DND-41 (cell line): ENCODE measurements around the gene GLIS2.

Experiments used
- EZH2 ChIP-seq: IDR thresholded peaks from 3 replicates; pipeline ENCODE4 v1.6.1; 2012; ENCODE audit warnings: borderline replicate concordance, low read depth, mild to moderate bottlenecking, moderate library complexity, low read length, inconsistent platforms; ENCODE audit not compliant: severe bottlenecking
- TF ChIP-seq, protein P1 (sequence below): IDR thresholded peaks from 2 replicates; pipeline ENCODE4 v1.5.1; 2012; ENCODE audit warnings: borderline replicate concordance, low read length, moderate library complexity, mild to moderate bottlenecking; ENCODE audit not compliant: poor library complexity, severe bottlenecking; ENCODE audit errors: extremely low read depth

DNA sequence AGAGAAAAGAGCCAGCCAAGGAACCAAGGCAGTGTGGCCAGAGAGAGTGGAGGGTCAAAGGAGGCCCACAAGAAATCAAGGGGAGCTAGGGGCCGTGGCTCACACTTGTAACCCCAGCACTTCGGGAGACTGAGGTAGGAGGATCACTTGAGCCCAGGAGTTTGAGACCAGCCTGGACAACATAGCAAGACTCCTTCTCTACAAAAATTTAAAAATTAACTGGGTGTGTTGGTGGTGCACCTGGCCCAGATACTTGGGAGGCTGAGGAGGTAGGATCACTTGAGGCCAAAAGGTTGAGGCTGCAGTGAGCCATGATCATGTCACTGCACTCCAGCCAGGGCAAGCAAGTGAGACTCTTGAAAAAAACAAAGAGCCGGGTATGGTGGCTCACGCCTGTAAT is 24.2 kb upstream of the GLIS2 start:
- TF ChIP-seq EZH2, result no peak
- TF ChIP-seq, protein P1, sequence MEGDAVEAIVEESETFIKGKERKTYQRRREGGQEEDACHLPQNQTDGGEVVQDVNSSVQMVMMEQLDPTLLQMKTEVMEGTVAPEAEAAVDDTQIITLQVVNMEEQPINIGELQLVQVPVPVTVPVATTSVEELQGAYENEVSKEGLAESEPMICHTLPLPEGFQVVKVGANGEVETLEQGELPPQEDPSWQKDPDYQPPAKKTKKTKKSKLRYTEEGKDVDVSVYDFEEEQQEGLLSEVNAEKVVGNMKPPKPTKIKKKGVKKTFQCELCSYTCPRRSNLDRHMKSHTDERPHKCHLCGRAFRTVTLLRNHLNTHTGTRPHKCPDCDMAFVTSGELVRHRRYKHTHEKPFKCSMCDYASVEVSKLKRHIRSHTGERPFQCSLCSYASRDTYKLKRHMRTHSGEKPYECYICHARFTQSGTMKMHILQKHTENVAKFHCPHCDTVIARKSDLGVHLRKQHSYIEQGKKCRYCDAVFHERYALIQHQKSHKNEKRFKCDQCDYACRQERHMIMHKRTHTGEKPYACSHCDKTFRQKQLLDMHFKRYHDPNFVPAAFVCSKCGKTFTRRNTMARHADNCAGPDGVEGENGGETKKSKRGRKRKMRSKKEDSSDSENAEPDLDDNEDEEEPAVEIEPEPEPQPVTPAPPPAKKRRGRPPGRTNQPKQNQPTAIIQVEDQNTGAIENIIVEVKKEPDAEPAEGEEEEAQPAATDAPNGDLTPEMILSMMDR, result no peak
